ENCODE measurements around the gene SGPL1.

SGPL1 gene

GRCh38 chr10:70834441-70835151 is 18.8 kb downstream of the SGPL1 start:
- no peak overlapping the region for H3K4me3 ChIP-seq (replicated peaks; ENCODE audit: low read depth, low read length)
- no peaks in the 10 kb centered on the region; the same call in 1 of the 2 replicates for H3K36me3 ChIP-seq (ENCODE audit: control insufficient read depth, insufficient read depth, low read length)
- no peaks in the 10 kb centered on the region for H3K27me3 ChIP-seq (replicated peaks; ENCODE audit: control insufficient read depth, insufficient read depth, low read length)
- no peak for TF ChIP-seq CTCF (IDR thresholded peaks at IDR 0.05; ENCODE audit: insufficient read depth, low read length, poor library complexity, severe bottlenecking)
- DNase-seq (ENCODE audit: extremely low read depth, insufficient read length): no peak

GRCh38 chr10:70836319-70836718 is 20.6 kb downstream of the SGPL1 start:
- TF ChIP-seq CTCF (IDR thresholded peaks at IDR 0.05; ENCODE audit: insufficient read depth, low read length, poor library complexity, severe bottlenecking): no peak
- H3K4me3 ChIP-seq (replicated peaks; ENCODE audit: low read depth, low read length): no peak overlapping the region
- no peaks in the 10 kb centered on the region; the same call in 1 of the 2 replicates for H3K36me3 ChIP-seq (ENCODE audit: control insufficient read depth, insufficient read depth, low read length)
- no peaks in the 10 kb centered on the region for H3K27me3 ChIP-seq (replicated peaks; ENCODE audit: control insufficient read depth, insufficient read depth, low read length)
- DNase-seq (ENCODE audit: extremely low read depth, insufficient read length): no peak

GRCh38 chr10:70837660-70838059 is 21.9 kb downstream of the SGPL1 start:
- no peak for DNase-seq (ENCODE audit: extremely low read depth, insufficient read length)
- TF ChIP-seq CTCF (IDR thresholded peaks at IDR 0.05; ENCODE audit: insufficient read depth, low read length, poor library complexity, severe bottlenecking): no peak

GRCh38 chr10:70838270-70838805 is 22.6 kb downstream of the SGPL1 start:
- Histone ChIP-seq H3K4me3 (replicated peaks; ENCODE audit: low read depth, low read length) (no peak overlapping the region), H3K27me3 (replicated peaks; ENCODE audit: control insufficient read depth, insufficient read depth, low read length) (no peaks in the 10 kb centered on the region), H3K36me3 (ENCODE audit: control insufficient read depth, insufficient read depth, low read length) (no peaks in the 10 kb centered on the region)
- TF ChIP-seq CTCF (IDR thresholded peaks at IDR 0.05; ENCODE audit: insufficient read depth, low read length, poor library complexity, severe bottlenecking): no peak
- DNase-seq (ENCODE audit: extremely low read depth, insufficient read length): no peak

More at GRCh38 chr10:70837660-70838059, 21.9 kb downstream of the SGPL1 start:
- no peak overlapping the region for H3K4me3 ChIP-seq (replicated peaks; ENCODE audit: low read depth, low read length)
- no peaks in the 10 kb centered on the region for H3K36me3 ChIP-seq (ENCODE audit: control insufficient read depth, insufficient read depth, low read length)
- H3K27me3 ChIP-seq (replicated peaks; ENCODE audit: control insufficient read depth, insufficient read depth, low read length): no peaks in the 10 kb centered on the region

- Histone ChIP-seq H3K27me3 (replicated peaks; ENCODE audit: control insufficient read depth, insufficient read depth, low read length) (no peaks in the 10 kb centered on the region), H3K4me3 (replicated peaks; ENCODE audit: low read depth, low read length) (no peak overlapping the region), H3K36me3 (ENCODE audit: control insufficient read depth, insufficient read depth, low read length) (peaks cover 2% of the 10 kb centered on the region; the same call in 1 of the 2 replicates)
- TF ChIP-seq CTCF (IDR thresholded peaks at IDR 0.05; ENCODE audit: insufficient read depth, low read length, poor library complexity, severe bottlenecking): no peak
- DNase-seq (ENCODE audit: extremely low read depth, insufficient read length): no peak
Measured at GRCh38 chr10:70840836-70841235, 25.1 kb downstream of the SGPL1 start.
